ENCODE results near the gene HDGF.

Gene HDGF

DNA sequence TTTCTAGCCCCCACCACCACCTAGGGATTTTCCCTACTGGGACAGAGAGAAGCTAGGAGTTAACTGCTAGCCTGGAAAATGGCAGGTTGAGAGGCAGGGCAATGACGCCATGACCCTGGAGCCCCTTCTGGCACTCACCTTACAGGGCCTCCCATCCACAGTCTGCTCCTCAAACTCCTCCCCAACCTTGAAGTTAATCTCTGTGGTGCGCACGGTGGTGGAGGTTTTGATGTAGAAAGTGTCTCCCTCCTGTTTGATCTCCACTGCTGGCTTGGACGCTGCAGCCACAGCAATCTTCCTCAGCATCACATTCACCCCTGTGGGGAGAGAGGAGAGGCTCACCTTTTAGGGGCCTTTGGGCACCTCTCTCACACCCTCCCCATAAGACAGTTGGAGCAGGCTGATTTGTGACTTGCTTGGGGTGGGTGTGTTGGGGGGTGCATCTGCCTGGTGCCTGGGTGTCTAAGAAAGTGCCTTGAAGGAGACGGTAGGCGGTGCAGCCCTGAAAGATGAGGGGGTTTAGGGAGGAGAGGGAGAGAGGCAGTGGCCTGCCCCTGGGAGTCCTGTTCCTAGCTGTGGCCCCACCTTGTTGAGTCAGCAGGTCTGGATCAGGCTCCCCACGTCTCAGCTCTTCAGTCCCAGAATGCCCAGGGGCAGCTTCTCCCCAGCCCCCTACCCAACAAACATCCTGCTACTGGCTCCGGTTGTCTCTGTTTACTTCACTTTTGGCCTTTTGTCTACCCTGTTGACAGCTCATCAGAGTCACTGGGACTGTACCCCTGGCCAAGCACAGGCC is 50.5 kb downstream of the HDGF start:
- Histone ChIP-seq H4K20me1 (ENCODE audit: insufficient read depth) (no peaks in the 10 kb centered on the region), H3K27me3 (ENCODE audit: insufficient read depth, low read depth) (peaks cover 99% of the 10 kb centered on the region), H2AFZ (ENCODE audit: low read depth) (no peak overlapping the region), H3K36me3 (ENCODE audit: insufficient read depth) (no peaks in the 10 kb centered on the region), H3K4me2 (no peak overlapping the region), H3K79me2 (ENCODE audit: insufficient read depth, low read depth) (no peaks in the 10 kb centered on the region), H3K4me1 (ENCODE audit: low read depth, poor library complexity, severe bottlenecking) (peaks cover 13% of the 10 kb centered on the region), H3K9ac (no peak overlapping the region), H3K4me3 (IDR thresholded peaks at IDR 0.05; ENCODE audit: insufficient read depth, low read depth, low read length) (no peak overlapping the region), H3K27ac (no peak overlapping the region)
- TF ChIP-seq, protein P1, sequence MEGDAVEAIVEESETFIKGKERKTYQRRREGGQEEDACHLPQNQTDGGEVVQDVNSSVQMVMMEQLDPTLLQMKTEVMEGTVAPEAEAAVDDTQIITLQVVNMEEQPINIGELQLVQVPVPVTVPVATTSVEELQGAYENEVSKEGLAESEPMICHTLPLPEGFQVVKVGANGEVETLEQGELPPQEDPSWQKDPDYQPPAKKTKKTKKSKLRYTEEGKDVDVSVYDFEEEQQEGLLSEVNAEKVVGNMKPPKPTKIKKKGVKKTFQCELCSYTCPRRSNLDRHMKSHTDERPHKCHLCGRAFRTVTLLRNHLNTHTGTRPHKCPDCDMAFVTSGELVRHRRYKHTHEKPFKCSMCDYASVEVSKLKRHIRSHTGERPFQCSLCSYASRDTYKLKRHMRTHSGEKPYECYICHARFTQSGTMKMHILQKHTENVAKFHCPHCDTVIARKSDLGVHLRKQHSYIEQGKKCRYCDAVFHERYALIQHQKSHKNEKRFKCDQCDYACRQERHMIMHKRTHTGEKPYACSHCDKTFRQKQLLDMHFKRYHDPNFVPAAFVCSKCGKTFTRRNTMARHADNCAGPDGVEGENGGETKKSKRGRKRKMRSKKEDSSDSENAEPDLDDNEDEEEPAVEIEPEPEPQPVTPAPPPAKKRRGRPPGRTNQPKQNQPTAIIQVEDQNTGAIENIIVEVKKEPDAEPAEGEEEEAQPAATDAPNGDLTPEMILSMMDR (conservative IDR thresholded peaks at IDR 0.05; ENCODE audit: low read depth, low read length): no peak

DNA sequence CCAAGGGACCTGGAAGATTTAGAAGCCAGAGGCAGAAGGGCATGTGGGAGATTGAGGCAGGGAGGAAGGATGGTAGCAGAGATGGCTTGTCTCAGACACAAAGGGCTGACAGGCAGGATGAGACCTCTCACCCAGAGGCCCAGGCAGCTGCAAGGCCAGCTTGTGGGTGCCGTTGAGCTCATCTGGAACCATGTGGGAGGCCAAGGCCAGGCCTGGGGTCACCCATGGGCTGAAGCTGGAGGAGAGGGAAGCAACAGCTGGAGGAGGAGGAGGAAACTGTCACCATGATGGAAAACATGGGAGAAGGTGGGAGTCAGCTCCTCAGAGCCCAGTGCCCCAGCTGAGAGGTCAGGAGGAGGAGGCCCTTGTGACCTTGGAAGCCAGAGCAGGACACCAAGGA is 52.5 kb downstream of the HDGF start:
- no peak overlapping the region for H2AFZ ChIP-seq (ENCODE audit: low read depth)
- peaks cover 96% of the 10 kb centered on the region for H3K27me3 ChIP-seq (ENCODE audit: insufficient read depth, low read depth)
- TF ChIP-seq, protein P1 (conservative IDR thresholded peaks at IDR 0.05; ENCODE audit: low read depth, low read length): no peak
- H4K20me1 ChIP-seq (ENCODE audit: insufficient read depth): no peaks in the 10 kb centered on the region
- H3K27ac ChIP-seq: no peak overlapping the region
- no peak overlapping the region for H3K9ac ChIP-seq
- H3K4me2 ChIP-seq: no peak overlapping the region
- H3K36me3 ChIP-seq (ENCODE audit: insufficient read depth): no peaks in the 10 kb centered on the region
- H3K4me3 ChIP-seq (IDR thresholded peaks at IDR 0.05; ENCODE audit: insufficient read depth, low read depth, low read length): no peak overlapping the region
- H3K4me1 ChIP-seq (ENCODE audit: low read depth, poor library complexity, severe bottlenecking): no peaks in the 10 kb centered on the region
- no peaks in the 10 kb centered on the region for H3K79me2 ChIP-seq (ENCODE audit: insufficient read depth, low read depth)

DNA sequence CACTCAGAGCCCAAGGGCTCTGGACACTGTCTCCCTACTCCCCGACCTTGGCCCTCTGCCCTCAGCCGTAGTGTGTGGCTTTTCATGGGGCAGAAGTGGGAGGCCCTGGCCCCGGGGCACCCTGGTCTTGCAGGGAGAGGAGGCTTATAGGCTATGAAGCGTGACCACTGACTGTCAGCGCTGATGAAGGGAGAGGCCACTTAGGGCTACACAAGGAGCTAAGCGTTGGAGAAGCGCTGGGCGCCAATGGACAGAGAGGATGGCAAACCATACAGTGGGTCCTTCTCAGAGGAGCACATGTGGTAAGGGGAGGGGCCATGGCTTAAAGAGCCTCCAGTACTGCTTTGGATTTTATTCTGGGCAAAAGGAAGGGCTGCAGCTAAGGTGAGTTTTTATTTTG is 54.0 kb downstream of the HDGF start:
- no peak overlapping the region for H3K9ac ChIP-seq

DNA sequence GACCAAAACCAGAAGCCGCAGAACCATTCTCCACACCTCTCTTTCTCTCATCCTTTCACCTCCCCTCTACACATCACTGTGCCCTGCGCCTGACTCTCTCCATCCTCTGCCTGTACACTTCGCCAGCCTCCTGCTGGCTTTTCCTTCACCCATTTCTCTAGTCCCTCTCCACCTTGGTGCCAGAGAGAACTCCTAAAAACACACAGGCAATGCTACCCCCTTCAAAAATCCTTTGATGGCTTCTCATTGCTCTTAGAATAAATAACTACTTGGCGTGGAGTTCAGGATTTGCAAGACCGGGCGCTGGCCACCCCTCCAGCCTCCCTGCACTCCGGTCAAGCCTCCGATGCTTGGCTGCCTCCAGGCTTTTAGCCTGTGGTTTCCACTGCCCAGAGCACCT is 54.7 kb downstream of the HDGF start:
- peaks cover 11% of the 10 kb centered on the region for H3K4me1 ChIP-seq (ENCODE audit: low read depth, poor library complexity, severe bottlenecking)
- no peak overlapping the region for H3K9ac ChIP-seq
- peaks cover 96% of the 10 kb centered on the region for H3K27me3 ChIP-seq (ENCODE audit: insufficient read depth, low read depth)
- no peak overlapping the region for H3K27ac ChIP-seq
- no peaks in the 10 kb centered on the region for H4K20me1 ChIP-seq (ENCODE audit: insufficient read depth)
- no peaks in the 10 kb centered on the region for H3K36me3 ChIP-seq (ENCODE audit: insufficient read depth)
- H2AFZ ChIP-seq (ENCODE audit: low read depth): no peak overlapping the region
- H3K4me2 ChIP-seq: no peak overlapping the region
- H3K79me2 ChIP-seq (ENCODE audit: insufficient read depth, low read depth): no peaks in the 10 kb centered on the region
- no peak overlapping the region for H3K4me3 ChIP-seq (IDR thresholded peaks at IDR 0.05; ENCODE audit: insufficient read depth, low read depth, low read length)
- TF ChIP-seq, protein P1 (conservative IDR thresholded peaks at IDR 0.05; ENCODE audit: low read depth, low read length): no peak

More for the DNA sequence above, 54.0 kb downstream of the HDGF start:
- Histone ChIP-seq H2AFZ (ENCODE audit: low read depth) (no peak overlapping the region), H3K4me2 (no peak overlapping the region), H3K4me3 (IDR thresholded peaks at IDR 0.05; ENCODE audit: insufficient read depth, low read depth, low read length) (no peak overlapping the region), H4K20me1 (ENCODE audit: insufficient read depth) (no peaks in the 10 kb centered on the region), H3K36me3 (ENCODE audit: insufficient read depth) (no peaks in the 10 kb centered on the region), H3K4me1 (ENCODE audit: low read depth, poor library complexity, severe bottlenecking) (peaks cover 11% of the 10 kb centered on the region), H3K79me2 (ENCODE audit: insufficient read depth, low read depth) (no peaks in the 10 kb centered on the region), H3K27ac (no peak overlapping the region), H3K27me3 (ENCODE audit: insufficient read depth, low read depth) (peaks cover 96% of the 10 kb centered on the region)
- TF ChIP-seq, protein P1 (conservative IDR thresholded peaks at IDR 0.05; ENCODE audit: low read depth, low read length): no peak
